GM23338 (cell line): ENCODE results near the gene METRN.
"Not testable (repeated sequence)": the region's sequence is repeated elsewhere in the genome, so short reads cannot be mapped to it uniquely, and the experiment has no call there.

Experiments used
- CREB1 ChIP-seq: fragments of 250-450 bp; sonication (Bioruptor Pico); IDR thresholded peaks from 2 replicates; pipeline ENCODE4 v1.5.0; 2020; ENCODE audit warnings: low read depth, mild to moderate bottlenecking, moderate library complexity
- CTCF ChIP-seq, 2 experiments: fragments of 200-600 bp in 1 of 2; sonication (generic) in 1 of 2; conservative IDR thresholded peaks; 2 replicates each; pipeline versions ENCODE4 v1.5.1 to v1.6.1; 2016 to 2017; ENCODE audit warnings: antibody characterized with exemption in 2 of 2, low read depth in 2 of 2, mild to moderate bottlenecking in 2 of 2, moderate library complexity in 1 of 2
- EZH2 ChIP-seq: fragments of 200-600 bp; sonication (generic); IDR thresholded peaks from one replicate; pipeline ENCODE4 v1.8.0; 2017; ENCODE audit warnings: antibody characterized with exemption, mild to moderate bottlenecking, low read depth; ENCODE audit not compliant: unreplicated experiment
- EZH2phosphoT487 ChIP-seq: fragments of 200-600 bp; sonication (generic); IDR thresholded peaks from one replicate; pipeline ENCODE4 v1.8.1; 2018; ENCODE audit warnings: antibody characterized with exemption; ENCODE audit not compliant: unreplicated experiment
- JUNB ChIP-seq: IDR thresholded peaks from one replicate; pipeline ENCODE4 v1.6.1; 2016; ENCODE audit warnings: antibody characterized with exemption; ENCODE audit not compliant: unreplicated experiment
- NANOG ChIP-seq: IDR thresholded peaks from 2 replicates; pipeline ENCODE4 v1.6.1; 2016; ENCODE audit warnings: antibody characterized with exemption, borderline replicate concordance
- POLR2AphosphoS5 ChIP-seq: IDR thresholded peaks from 2 replicates; pipeline ENCODE4 v1.6.1; 2016; ENCODE audit warnings: antibody characterized with exemption, low read depth
- REST ChIP-seq: IDR thresholded peaks from one replicate; pipeline ENCODE4 v1.6.1; 2018; ENCODE audit warnings: antibody characterized with exemption; ENCODE audit not compliant: unreplicated experiment
- STAT1 ChIP-seq: IDR thresholded peaks from one replicate; pipeline ENCODE4 v1.6.1; 2016; ENCODE audit warnings: antibody characterized with exemption; ENCODE audit not compliant: unreplicated experiment
- ZNF114 ChIP-seq: fragments of 250-450 bp; sonication (Bioruptor Pico); IDR thresholded peaks from 2 replicates; pipeline ENCODE4 v1.5.0; 2020; ENCODE audit warnings: mild to moderate bottlenecking, moderate library complexity
- ZNF331 ChIP-seq: fragments of 250-450 bp; sonication (Bioruptor Pico); IDR thresholded peaks from 2 replicates; pipeline ENCODE4 v1.5.0; 2020; ENCODE audit warnings: low read depth, mild to moderate bottlenecking, moderate library complexity
- TF ChIP-seq, protein P1 (sequence below): fragments of 250-450 bp; sonication (Bioruptor Pico); IDR thresholded peaks from 2 replicates; pipeline ENCODE4 v1.5.0; 2020; ENCODE audit warnings: mild to moderate bottlenecking, moderate library complexity

DNA sequence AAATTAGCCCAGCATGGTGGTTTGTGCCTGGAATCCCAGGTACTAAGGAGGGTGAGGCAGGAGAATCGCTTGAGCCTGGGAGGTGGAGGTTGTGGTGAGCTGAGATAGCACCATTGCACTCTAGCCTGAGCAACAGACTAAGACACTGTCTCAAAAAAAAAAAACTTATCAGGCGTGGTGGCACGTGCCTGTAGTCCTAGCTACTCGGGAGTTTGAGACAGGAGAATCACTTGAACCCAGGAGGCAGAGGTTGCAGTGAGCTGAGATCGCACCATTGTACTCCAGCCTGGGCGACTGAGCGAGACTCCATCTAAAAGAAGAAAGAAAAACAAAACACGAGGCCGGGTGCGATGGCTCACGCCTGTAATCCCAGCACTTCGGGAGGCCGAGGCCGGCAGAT is 28.0 kb downstream of the METRN start:
- TF ChIP-seq CTCF (conservative IDR thresholded peaks at IDR 0.05; ENCODE audit: low read depth in 2 of 2); POLR2AphosphoS5; STAT1; CREB1 (CRISPR knock-in tag); EZH2; REST; EZH2phosphoT487; JUNB; ZNF331 (CRISPR knock-in tag); ZNF114 (CRISPR knock-in tag); NANOG: not testable (repeated sequence)
- TF ChIP-seq, protein P1, sequence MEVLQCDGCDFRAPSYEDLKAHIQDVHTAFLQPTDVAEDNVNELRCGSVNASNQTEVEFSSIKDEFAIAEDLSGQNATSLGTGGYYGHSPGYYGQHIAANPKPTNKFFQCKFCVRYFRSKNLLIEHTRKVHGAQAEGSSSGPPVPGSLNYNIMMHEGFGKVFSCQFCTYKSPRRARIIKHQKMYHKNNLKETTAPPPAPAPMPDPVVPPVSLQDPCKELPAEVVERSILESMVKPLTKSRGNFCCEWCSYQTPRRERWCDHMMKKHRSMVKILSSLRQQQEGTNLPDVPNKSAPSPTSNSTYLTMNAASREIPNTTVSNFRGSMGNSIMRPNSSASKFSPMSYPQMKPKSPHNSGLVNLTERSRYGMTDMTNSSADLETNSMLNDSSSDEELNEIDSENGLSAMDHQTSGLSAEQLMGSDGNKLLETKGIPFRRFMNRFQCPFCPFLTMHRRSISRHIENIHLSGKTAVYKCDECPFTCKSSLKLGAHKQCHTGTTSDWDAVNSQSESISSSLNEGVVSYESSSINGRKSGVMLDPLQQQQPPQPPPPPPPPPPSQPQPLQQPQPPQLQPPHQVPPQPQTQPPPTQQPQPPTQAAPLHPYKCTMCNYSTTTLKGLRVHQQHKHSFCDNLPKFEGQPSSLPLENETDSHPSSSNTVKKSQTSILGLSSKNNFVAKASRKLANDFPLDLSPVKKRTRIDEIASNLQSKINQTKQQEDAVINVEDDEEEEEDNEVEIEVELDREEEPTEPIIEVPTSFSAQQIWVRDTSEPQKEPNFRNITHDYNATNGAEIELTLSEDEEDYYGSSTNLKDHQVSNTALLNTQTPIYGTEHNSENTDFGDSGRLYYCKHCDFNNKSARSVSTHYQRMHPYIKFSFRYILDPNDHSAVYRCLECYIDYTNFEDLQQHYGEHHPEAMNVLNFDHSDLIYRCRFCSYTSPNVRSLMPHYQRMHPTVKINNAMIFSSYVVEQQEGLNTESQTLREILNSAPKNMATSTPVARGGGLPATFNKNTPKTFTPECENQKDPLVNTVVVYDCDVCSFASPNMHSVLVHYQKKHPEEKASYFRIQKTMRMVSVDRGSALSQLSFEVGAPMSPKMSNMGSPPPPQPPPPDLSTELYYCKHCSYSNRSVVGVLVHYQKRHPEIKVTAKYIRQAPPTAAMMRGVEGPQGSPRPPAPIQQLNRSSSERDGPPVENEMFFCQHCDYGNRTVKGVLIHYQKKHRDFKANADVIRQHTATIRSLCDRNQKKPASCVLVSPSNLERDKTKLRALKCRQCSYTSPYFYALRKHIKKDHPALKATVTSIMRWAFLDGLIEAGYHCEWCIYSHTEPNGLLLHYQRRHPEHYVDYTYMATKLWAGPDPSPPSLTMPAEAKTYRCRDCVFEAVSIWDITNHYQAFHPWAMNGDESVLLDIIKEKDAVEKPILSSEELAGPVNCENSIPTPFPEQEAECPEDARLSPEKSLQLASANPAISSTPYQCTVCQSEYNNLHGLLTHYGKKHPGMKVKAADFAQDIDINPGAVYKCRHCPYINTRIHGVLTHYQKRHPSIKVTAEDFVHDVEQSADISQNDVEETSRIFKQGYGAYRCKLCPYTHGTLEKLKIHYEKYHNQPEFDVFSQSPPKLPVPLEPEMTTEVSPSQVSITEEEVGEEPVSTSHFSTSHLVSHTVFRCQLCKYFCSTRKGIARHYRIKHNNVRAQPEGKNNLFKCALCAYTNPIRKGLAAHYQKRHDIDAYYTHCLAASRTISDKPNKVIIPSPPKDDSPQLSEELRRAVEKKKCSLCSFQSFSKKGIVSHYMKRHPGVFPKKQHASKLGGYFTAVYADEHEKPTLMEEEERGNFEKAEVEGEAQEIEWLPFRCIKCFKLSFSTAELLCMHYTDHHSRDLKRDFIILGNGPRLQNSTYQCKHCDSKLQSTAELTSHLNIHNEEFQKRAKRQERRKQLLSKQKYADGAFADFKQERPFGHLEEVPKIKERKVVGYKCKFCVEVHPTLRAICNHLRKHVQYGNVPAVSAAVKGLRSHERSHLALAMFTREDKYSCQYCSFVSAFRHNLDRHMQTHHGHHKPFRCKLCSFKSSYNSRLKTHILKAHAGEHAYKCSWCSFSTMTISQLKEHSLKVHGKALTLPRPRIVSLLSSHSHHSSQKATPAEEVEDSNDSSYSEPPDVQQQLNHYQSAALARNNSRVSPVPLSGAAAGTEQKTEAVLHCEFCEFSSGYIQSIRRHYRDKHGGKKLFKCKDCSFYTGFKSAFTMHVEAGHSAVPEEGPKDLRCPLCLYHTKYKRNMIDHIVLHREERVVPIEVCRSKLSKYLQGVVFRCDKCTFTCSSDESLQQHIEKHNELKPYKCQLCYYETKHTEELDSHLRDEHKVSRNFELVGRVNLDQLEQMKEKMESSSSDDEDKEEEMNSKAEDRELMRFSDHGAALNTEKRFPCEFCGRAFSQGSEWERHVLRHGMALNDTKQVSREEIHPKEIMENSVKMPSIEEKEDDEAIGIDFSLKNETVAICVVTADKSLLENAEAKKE (CRISPR knock-in tag) = not testable (repeated sequence)
